Mesendoderm (in vitro differentiated cells): ENCODE measurements around the gene RARRES1.
"Not testable (repeated sequence)": the region's sequence is repeated elsewhere in the genome, so short reads cannot be mapped to it uniquely, and the experiment has no call there.

Experiments
- DNase-seq: peaks from one replicate; pipeline ENCODE4 v3.0.0; 2013
- H2AK5ac ChIP-seq: 2 replicates; pipeline ENCODE4 v1.6.1; 2013; ENCODE audit warnings: low read length, inconsistent platforms
- H2BK120ac ChIP-seq: 2 replicates; pipeline ENCODE4 v1.6.1; 2013; ENCODE audit warnings: low read depth, mild to moderate bottlenecking, low read length, moderate library complexity, mixed read lengths
- H2BK15ac ChIP-seq: replicated peaks from 2 replicates; pipeline ENCODE4 v1.6.1; 2013; ENCODE audit warnings: low read depth, mild to moderate bottlenecking, moderate library complexity
- H2BK5ac ChIP-seq: 2 replicates; pipeline ENCODE4 v1.6.1; 2013; ENCODE audit warnings: low read length, inconsistent platforms
- H3K18ac ChIP-seq: 2 replicates; pipeline ENCODE4 v1.6.1; 2013; ENCODE audit warnings: mild to moderate bottlenecking, low read length, mixed read lengths
- H3K23ac ChIP-seq: one replicate; pipeline ENCODE4 v1.6.1; 2013; ENCODE audit warnings: low read length
- H3K27ac ChIP-seq: 2 replicates; pipeline ENCODE4 v1.5.1; 2013; ENCODE audit warnings: low read depth, mild to moderate bottlenecking, inconsistent platforms, low read length, moderate library complexity
- H3K27me3 ChIP-seq: 2 replicates; pipeline ENCODE4 v1.6.1; 2013; ENCODE audit warnings: low read length, control low read depth, mild to moderate bottlenecking, inconsistent platforms; ENCODE audit not compliant: insufficient read depth, poor library complexity
- H3K36me3 ChIP-seq: 2 replicates; pipeline ENCODE4 v1.6.1; 2013; ENCODE audit warnings: low read length, inconsistent platforms; ENCODE audit not compliant: control insufficient read depth, insufficient read depth
- H3K4ac ChIP-seq: one replicate; pipeline ENCODE4 v1.6.1; 2013; ENCODE audit warnings: low read depth, mild to moderate bottlenecking, low read length, moderate library complexity
- H3K4me1 ChIP-seq: 2 replicates; pipeline ENCODE4 v1.6.1; 2013; ENCODE audit warnings: low read depth, low read length, inconsistent platforms; ENCODE audit not compliant: control insufficient read depth
- H3K4me2 ChIP-seq: 2 replicates; pipeline ENCODE4 v1.6.1; 2013; ENCODE audit warnings: low read length
- H3K4me3 ChIP-seq: 2 replicates; pipeline ENCODE4 v1.5.1; 2013; ENCODE audit warnings: mild to moderate bottlenecking, low read length
- H3K56ac ChIP-seq: one replicate; pipeline ENCODE4 v1.6.1; 2013; ENCODE audit warnings: low read length
- H3K79me1 ChIP-seq: 2 replicates; pipeline ENCODE4 v1.6.1; 2013; ENCODE audit warnings: low read length, inconsistent platforms
- H3K79me2 ChIP-seq: 2 replicates; pipeline ENCODE4 v1.6.1; 2013; ENCODE audit warnings: mild to moderate bottlenecking, low read length; ENCODE audit not compliant: control insufficient read depth, insufficient read depth
- H3K9ac ChIP-seq: 2 replicates; pipeline ENCODE4 v1.6.1; 2013; ENCODE audit warnings: low read length, inconsistent platforms
- H4K5ac ChIP-seq: one replicate; pipeline ENCODE4 v1.6.1; 2013; ENCODE audit warnings: low read length
- H4K8ac ChIP-seq: one replicate; pipeline ENCODE4 v1.6.1; 2013; ENCODE audit warnings: low read depth, mild to moderate bottlenecking, control low read depth, low read length, moderate library complexity
- WGBS: extraction: QIAGEN DNeasy Blood & Tissue Kit; methylation state at CpG from one replicate; pipeline ENCODE4 v1.1.7; 2013; ENCODE audit warnings: low lambda C conversion rate, missing lambda C conversion rate; ENCODE audit not compliant: insufficient coverage; ENCODE audit errors: extremely low coverage; 5-methylcytosine and 5-hydroxymethylcytosine counted together

RARRES1 gene

DNA sequence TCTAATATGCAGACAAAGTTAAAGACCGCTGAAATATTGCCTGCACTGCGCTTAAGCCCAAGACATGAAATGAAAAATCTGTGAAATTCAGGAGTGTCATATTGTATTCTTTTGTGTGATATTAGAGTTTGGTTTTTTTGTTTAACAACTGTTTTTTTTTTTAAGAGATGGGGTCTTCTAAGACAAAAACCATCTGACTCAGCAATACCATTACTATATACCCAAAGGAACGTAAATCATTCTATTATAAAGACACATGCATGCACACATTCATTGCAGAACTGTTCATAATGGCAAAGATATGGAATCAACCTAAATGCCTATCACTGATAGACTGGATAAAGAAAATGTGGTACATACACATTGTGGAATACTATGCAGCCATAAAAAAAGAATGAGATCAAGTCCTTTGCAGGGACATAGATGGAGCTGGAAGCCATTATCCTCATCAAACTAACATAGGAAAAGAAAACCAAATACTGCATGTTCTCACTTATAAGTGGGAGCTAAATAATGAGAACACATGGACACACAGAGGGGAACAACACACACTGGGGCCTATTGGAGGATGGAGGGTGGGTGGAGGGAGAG lies 38.3 kb downstream of the RARRES1 start:
- H3K79me1 ChIP-seq, H3K23ac ChIP-seq, H2BK5ac ChIP-seq, H2BK120ac ChIP-seq, H3K36me3 ChIP-seq, H3K27me3 ChIP-seq, H3K18ac ChIP-seq, H3K4ac ChIP-seq, H3K27ac ChIP-seq, H2AK5ac ChIP-seq, H3K56ac ChIP-seq, H3K4me1 ChIP-seq, H3K4me2 ChIP-seq, H4K5ac ChIP-seq, H3K79me2 ChIP-seq, H4K8ac ChIP-seq, DNase-seq, H3K9ac ChIP-seq, H3K4me3 ChIP-seq, H2BK15ac ChIP-seq: not testable (repeated sequence)
- WGBS: no CpG with 5 or more reads among the region's 3 CpGs

DNA sequence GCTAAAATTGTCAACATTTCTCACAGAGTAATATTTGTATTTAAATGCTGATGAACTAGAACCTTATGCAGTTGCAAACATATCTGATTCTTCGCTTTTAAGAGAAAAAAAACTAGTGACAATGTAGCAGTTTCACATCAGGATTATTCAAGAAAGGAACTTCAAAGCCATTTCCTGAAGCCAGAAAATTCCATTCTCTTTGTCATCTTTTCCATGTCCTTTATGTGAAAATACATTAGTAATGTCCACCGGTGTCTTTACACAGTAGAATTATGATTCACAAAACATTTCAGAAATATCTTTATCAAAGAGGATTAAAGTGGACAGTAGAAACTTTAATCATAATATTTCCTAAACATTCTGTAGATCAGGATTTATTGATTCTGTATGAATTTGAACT lies 47.1 kb downstream of the RARRES1 start:
- Histone ChIP-seq H3K4me2 (no peak overlapping the region), H3K79me2 (no peaks in the 10 kb centered on the region), H3K23ac (no peak overlapping the region), H3K9ac (no peak overlapping the region), H3K4ac (no peak overlapping the region), H4K8ac (no peak overlapping the region), H2BK120ac (no peak overlapping the region), H3K27ac (no peak overlapping the region), H3K4me3 (no peak overlapping the region), H4K5ac (no peak overlapping the region), H2BK15ac (no peak overlapping the region), H3K79me1 (no peaks in the 10 kb centered on the region), H3K27me3 (no peaks in the 10 kb centered on the region), H2AK5ac (no peak overlapping the region), H3K36me3 (no peaks in the 10 kb centered on the region), H3K18ac (no peak overlapping the region), H3K56ac (no peak overlapping the region), H3K4me1 (no peaks in the 10 kb centered on the region), H2BK5ac (no peak overlapping the region)
- WGBS: no CpG with 5 or more reads among the region's 2 CpGs
- DNase-seq: no peak

DNA sequence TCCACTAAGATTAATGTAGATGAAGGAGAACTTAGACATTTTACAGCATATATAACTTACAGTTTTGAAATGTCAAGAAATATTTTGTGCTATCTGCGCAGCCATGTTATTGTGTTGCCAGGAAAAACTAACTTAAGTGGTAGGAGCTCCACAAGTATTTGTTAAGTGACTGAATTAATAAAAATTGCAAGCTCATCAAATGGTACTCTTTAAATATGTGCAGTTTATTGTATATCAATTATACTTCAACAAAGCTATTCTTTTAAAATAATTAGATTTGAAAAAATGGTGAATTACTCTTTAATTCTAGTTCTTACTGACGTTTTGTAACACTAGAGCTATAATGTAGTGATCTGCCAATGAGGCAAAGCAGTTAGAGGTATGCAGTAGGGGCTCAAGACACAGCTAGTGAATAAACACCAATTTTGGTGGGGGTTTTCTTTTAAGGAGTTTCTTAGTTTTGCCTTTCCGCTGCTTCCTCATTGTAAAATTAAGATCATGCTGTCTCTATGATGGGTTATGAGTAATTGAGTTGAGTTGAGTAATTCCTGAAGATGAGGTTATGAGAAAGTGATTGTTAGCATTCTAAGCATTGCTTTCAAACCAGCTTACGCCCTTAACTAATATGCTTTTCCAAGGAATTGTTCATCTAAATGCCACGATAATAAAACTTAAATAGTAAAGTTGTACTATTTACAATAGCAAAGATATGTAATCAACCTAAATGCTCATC lies 48.9 kb downstream of the RARRES1 start:
- Histone ChIP-seq H3K9ac (no peak overlapping the region), H3K27me3 (no peaks in the 10 kb centered on the region), H3K18ac (no peak overlapping the region), H3K4me2 (no peak overlapping the region), H3K56ac (no peak overlapping the region), H4K5ac (no peak overlapping the region), H3K27ac (no peak overlapping the region), H3K4me1 (no peaks in the 10 kb centered on the region), H2BK15ac (no peak overlapping the region), H2BK120ac (no peak overlapping the region), H3K79me2 (no peaks in the 10 kb centered on the region), H3K23ac (no peak overlapping the region), H3K4ac (no peak overlapping the region), H3K36me3 (no peaks in the 10 kb centered on the region), H3K79me1 (no peaks in the 10 kb centered on the region), H4K8ac (no peak overlapping the region), H3K4me3 (no peak overlapping the region), H2BK5ac (no peak overlapping the region), H2AK5ac (no peak overlapping the region)
- DNase-seq: no peak
- no CpG with 5 or more reads among the region's 5 CpGs for WGBS

DNA sequence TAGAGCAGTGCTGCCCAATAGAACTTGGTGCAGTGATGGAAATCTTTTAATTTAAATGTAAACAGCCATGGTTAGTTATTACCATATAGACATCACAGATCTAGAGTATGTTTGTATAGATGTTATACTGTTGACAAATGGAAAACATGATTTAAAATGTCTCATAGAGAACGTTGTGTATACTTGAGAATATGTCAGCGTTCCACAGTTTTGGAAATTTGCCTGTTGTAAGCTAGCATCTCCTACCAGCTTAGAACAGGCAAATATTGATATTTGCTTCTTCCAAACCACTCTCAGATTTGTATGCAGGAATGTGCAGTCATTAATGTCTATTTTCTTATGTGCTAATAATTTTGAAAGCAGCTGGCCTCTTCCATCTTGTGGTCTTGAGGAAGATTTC lies 51.4 kb downstream of the RARRES1 start:
- Histone ChIP-seq H3K18ac (no peak overlapping the region), H3K79me1 (no peaks in the 10 kb centered on the region), H3K9ac (no peak overlapping the region), H4K5ac (no peak overlapping the region), H3K4me2 (no peak overlapping the region), H2BK120ac (no peak overlapping the region), H3K4me1 (no peaks in the 10 kb centered on the region), H2BK15ac (no peak overlapping the region), H3K36me3 (no peaks in the 10 kb centered on the region), H3K4ac (no peak overlapping the region), H3K56ac (no peak overlapping the region), H3K79me2 (no peaks in the 10 kb centered on the region), H4K8ac (no peak overlapping the region), H2BK5ac (no peak overlapping the region), H2AK5ac (no peak overlapping the region), H3K4me3 (no peak overlapping the region), H3K23ac (no peak overlapping the region), H3K27ac (no peak overlapping the region), H3K27me3 (no peaks in the 10 kb centered on the region)
- WGBS: no CpG with 5 or more reads among the region's 2 CpGs
- DNase-seq: no peak

DNA sequence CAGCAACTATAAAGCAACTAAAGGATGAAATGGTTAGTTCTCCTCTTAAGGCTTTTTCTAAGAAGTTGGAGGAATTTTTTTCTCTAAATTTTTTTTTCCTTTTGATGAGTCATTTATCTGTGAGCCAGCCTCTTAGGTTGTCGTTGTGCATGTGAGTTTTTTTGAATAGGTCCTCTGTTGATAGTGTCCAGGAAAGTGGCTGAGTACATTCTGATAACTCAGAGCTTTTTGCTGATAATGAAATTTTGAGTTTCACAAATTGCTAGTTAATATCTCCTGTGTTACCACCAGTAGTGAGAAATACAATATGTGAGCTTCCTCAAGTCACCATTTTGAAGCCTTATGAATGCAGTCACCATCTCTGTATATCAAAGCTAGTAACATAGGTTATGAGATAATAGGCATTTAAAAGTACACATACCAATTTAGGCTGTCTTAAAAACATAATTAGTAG lies 52.7 kb downstream of the RARRES1 start:
- no peaks in the 10 kb centered on the region for H3K79me1 ChIP-seq
- H3K56ac ChIP-seq: no peak overlapping the region
- H3K4me3 ChIP-seq: no peak overlapping the region
- H3K4ac ChIP-seq: no peak overlapping the region
- H3K4me2 ChIP-seq: no peak overlapping the region
- H3K9ac ChIP-seq: no peak overlapping the region
- no peaks in the 10 kb centered on the region for H3K36me3 ChIP-seq
- H4K8ac ChIP-seq: no peak overlapping the region
- no peak overlapping the region for H2AK5ac ChIP-seq
- H4K5ac ChIP-seq: no peak overlapping the region
- H3K4me1 ChIP-seq: no peaks in the 10 kb centered on the region
- H2BK5ac ChIP-seq: no peak overlapping the region
- H2BK15ac ChIP-seq: no peak overlapping the region
- no peaks in the 10 kb centered on the region for H3K27me3 ChIP-seq
- no peak for DNase-seq
- H2BK120ac ChIP-seq: no peak overlapping the region
- H3K79me2 ChIP-seq: no peaks in the 10 kb centered on the region
- H3K18ac ChIP-seq: no peak overlapping the region
- H3K27ac ChIP-seq: no peak overlapping the region
- H3K23ac ChIP-seq: no peak overlapping the region
- WGBS: no CpG with 5 or more reads among the region's 1 CpG

DNA sequence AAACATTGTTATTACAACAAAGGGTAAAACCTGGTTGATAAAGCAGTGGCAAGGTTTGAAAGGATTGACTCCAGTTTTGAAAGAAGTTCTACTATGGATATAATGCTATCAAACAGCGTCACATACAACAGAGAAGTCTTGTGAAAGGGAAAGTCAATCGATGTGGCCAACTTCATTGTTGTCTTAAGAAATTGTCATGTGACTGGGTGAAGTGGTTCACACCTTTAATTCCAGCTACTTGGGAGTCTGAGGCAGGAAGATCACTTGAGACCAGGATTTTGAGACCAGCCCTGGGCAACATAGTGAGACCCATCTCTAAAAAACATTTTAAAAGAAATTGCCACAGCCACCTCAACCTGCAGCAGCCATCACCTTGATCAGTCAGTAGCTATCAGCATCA lies 53.6 kb downstream of the RARRES1 start:
- Histone ChIP-seq H3K18ac (no peak overlapping the region), H3K79me2 (no peaks in the 10 kb centered on the region), H3K27me3 (no peaks in the 10 kb centered on the region), H3K36me3 (no peaks in the 10 kb centered on the region), H2BK5ac (no peak overlapping the region), H3K23ac (no peak overlapping the region), H3K4me2 (no peak overlapping the region), H3K4ac (no peak overlapping the region), H3K9ac (no peak overlapping the region), H3K4me3 (no peak overlapping the region), H2BK15ac (no peak overlapping the region), H3K79me1 (no peaks in the 10 kb centered on the region), H3K4me1 (no peaks in the 10 kb centered on the region), H2AK5ac (no peak overlapping the region), H3K27ac (no peak overlapping the region), H4K8ac (no peak overlapping the region), H2BK120ac (no peak overlapping the region), H4K5ac (no peak overlapping the region), H3K56ac (no peak overlapping the region)
- no CpG with 5 or more reads among the region's 2 CpGs for WGBS
- no peak for DNase-seq
